Fibroblast of pulmonary artery (primary cell): Measurements from ENCODE around the gene IL1R2.

ENCODE experiments used
- DNase-seq: peaks from one replicate; pipeline ENCODE4 v3.0.0-alpha.2; 2010; ENCODE audit warnings: low read depth
- H3K4me3 ChIP-seq: replicated peaks from 2 replicates; pipeline ENCODE4 v1.5.1; 2011; ENCODE audit warnings: low read depth, mild to moderate bottlenecking, control low read depth, low read length, moderate library complexity
- TF ChIP-seq, protein P1 (sequence below): IDR thresholded peaks from 2 replicates; pipeline ENCODE4 v1.5.1; 2011; ENCODE audit warnings: mild to moderate bottlenecking, control low read depth, low read length, inconsistent platforms; ENCODE audit errors: missing control alignments

The IL1R2 gene, protein sequence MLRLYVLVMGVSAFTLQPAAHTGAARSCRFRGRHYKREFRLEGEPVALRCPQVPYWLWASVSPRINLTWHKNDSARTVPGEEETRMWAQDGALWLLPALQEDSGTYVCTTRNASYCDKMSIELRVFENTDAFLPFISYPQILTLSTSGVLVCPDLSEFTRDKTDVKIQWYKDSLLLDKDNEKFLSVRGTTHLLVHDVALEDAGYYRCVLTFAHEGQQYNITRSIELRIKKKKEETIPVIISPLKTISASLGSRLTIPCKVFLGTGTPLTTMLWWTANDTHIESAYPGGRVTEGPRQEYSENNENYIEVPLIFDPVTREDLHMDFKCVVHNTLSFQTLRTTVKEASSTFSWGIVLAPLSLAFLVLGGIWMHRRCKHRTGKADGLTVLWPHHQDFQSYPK

DNA sequence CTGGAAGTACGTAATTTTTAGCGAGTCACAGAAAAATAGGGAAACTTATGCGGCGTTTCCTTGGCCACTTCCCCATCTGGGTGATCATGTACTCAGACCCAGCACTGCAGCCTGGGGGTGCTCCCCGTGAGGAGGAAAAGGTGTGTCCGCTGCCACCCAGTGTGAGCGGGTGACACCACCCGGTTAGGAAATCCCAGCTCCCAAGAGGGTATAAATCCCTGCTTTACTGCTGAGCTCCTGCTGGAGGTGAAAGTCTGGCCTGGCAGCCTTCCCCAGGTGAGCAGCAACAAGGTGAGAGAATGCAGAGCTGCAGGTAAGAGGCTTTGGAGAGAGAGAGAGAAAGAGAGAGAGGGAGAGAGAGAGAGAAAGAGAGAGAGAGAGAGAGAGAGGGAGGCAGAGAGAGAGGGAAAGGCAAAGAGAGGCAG, at the start of gene IL1R2:
TSS of gene IL1R2 (plus strand) at position 240 of the 425 bp plus-strand sequence. CDS start 16,616 bp downstream, outside the sequence.
- TF ChIP-seq, protein P1, sequence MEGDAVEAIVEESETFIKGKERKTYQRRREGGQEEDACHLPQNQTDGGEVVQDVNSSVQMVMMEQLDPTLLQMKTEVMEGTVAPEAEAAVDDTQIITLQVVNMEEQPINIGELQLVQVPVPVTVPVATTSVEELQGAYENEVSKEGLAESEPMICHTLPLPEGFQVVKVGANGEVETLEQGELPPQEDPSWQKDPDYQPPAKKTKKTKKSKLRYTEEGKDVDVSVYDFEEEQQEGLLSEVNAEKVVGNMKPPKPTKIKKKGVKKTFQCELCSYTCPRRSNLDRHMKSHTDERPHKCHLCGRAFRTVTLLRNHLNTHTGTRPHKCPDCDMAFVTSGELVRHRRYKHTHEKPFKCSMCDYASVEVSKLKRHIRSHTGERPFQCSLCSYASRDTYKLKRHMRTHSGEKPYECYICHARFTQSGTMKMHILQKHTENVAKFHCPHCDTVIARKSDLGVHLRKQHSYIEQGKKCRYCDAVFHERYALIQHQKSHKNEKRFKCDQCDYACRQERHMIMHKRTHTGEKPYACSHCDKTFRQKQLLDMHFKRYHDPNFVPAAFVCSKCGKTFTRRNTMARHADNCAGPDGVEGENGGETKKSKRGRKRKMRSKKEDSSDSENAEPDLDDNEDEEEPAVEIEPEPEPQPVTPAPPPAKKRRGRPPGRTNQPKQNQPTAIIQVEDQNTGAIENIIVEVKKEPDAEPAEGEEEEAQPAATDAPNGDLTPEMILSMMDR = no peak
- no peak for DNase-seq
- no peak within 1 kb of the TSS for H3K4me3 ChIP-seq

DNA sequence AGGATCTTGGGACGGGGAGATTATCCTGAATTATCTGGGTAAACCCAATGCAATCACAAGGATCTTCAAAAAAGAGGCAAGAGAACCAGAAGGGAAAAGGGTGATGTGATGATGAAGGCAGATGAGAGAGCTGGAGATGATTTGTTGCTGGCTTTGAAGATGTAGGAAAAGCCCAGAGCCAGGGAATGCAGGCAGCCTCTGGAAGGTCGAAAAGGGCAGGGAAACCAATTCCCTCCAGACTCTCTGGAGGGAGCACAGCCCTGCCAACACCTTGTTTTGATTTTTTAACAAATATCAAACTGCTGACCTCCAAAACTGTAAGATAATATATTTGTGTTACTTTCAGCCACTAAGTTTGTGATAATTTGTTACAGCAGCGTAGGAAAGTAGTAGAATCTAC, 48.9 kb upstream of the IL1R2 start:
- no peak for DNase-seq
- TF ChIP-seq, protein P1 = no peak
- H3K4me3 ChIP-seq = no peak overlapping the region

DNA sequence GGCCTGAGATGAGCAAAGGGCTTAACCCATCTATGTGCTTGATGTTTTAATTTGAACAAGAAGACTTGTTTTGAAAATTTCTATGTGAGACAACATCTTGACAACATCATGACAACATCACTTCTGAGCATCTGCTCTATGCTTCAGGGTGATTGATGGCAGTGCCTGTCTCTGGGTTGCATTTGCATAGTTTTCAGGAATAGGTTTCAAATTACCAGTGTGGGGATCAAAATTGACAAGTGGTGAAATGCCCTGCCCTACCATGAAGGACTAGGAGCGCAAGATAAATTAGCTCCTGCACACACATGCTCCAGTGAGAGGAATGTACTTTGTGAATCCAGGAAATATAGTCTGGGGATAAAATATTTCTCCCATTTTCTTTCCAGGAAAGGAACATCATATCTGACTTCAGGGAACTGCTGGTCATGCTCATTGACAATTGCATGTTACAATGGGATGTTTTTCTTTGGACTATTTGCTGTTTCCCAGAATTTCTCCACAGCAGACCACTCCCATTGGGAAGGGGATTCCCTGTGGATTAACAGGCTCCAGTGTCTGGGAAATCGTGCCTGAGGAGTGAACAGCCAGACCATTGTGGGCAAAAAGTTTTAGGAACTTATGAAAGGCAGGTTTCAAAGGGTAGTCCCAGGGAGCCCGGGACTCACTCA, 45.3 kb upstream of the IL1R2 start:
- peak; percentile 36 for DNase-seq
- no peak overlapping the region for H3K4me3 ChIP-seq
- TF ChIP-seq, protein P1 = no peak

DNA sequence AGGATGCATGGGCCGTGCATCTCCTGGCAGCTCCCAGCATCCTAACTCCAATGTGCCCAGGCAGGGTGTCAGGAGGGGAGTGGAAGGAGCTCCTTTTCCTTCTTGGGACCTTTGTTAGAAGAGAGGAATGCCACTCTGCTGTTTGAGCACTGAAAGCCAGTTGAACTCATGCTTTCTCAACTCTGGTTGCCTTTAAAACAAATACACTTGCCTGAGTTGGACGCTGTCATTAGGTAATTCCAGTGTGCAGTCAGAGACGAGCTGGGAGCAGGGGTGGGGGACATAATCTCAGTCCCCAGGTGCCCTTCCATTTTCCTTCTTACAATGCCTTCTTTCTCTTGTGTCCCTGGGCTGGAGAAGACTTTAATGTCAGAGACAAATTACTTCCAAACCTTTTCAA, 44.4 kb upstream of the IL1R2 start:
- H3K4me3 ChIP-seq = no peak overlapping the region
- TF ChIP-seq, protein P1 = no peak
- no peak for DNase-seq

DNA sequence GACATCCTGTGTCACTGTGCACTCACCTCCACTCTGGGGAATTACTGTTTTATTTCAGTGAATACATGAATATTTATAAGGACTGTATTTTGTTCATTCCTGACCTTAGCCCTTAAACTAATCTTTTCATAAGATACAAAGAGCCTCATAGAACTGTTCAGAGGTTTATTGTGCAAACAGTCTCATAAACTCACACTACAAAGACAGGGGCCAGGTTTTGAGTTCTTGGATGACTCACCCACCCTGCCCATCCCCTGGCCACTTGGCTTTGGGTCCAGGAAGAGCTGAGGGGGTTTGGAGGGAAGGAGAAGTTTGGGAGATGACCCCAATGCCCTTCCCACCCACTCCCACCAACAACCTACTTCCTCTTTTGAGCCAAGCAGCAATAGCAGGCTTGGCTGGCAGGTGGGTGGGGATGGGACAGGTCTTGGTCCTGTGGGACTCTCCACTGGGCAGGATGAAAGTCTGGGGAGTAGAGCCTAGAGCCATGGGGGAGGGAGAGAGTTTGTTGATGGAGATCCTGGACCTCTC, 43.1 kb upstream of the IL1R2 start:
- DNase-seq = no peak
- no peak overlapping the region for H3K4me3 ChIP-seq
- TF ChIP-seq, protein P1 = no peak

DNA sequence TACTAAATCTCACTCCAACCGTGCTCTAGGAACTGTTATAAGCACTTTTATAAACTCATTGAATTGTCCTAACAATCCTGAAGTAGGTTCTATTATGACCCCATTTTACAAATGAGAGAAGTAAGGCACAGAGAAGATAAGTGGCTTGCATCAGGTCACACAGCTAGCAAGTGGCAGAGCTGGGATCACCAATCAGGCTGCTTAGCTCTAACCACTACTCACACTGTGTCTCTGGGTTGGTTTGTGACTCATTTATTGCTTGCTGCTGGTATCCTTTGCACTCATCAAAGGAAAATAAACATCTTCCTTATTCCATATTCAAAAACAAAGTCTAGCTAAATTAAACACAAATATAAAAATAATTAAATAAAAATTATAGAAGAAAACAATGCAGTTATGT, 42.5 kb upstream of the IL1R2 start:
- no peak for DNase-seq
- TF ChIP-seq, protein P1 = no peak
- no peak overlapping the region for H3K4me3 ChIP-seq
